ENCODE measurements around the gene ZPBP. TPM values are rescaled to one million over a fixed set of nuclear protein-coding genes. Genes with fewer than 3 reads are reported as not detected.

ZPBP gene, protein sequence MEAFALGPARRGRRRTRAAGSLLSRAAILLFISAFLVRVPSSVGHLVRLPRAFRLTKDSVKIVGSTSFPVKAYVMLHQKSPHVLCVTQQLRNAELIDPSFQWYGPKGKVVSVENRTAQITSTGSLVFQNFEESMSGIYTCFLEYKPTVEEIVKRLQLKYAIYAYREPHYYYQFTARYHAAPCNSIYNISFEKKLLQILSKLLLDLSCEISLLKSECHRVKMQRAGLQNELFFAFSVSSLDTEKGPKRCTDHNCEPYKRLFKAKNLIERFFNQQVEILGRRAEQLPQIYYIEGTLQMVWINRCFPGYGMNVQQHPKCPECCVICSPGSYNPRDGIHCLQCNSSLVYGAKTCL
- total RNA-seq, result under 1 TPM in 1 of 2 experiments, not detected in 1; 0.22 TPM
- polyA plus RNA-seq, result not detected

DNA sequence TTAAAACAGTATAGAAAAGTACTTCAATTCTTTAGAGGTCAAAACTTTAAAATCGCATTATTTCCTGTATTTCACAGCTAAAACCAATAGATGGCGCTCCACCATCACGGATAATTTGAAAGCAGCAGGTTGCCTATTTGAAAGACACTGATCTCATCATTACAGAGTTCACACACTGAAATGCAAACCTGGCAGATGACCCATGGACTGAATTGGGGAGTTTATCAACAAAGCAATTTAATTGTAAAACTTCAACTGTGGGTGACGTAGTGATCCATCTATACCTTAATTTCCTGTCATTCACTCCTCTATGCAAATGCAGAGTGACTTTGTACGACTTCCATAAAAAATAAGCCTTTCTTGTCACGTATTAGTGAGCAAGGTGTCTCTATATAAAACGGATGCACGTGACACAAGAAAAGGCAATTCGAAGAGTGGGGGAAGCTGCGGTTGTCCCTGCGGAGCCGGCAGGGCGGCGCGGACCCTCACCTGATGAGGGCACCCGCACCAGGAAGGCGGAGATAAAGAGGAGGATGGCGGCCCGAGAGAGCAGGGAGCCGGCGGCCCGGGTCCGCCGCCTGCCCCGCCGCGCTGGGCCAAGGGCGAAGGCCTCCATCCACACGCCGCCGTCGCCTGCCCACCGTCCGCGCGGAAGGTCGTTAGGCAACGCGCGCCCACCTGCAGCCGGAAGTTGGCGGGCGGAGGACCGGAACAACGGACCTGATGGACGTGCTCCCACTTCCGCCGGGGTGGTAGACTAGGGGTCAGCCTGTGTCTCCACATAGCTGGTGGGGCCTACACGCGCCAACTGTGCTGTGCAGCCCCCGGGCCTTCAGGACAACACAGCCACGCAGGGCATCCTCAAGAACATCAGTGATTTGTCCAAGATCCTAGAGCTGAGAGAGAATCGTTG is at the start of gene ZPBP:
Gene ZPBP (minus strand): TSS at position 668 of the 913 bp plus-strand sequence. CDS start 52 bp downstream, at position 616.
- CTCF ChIA-PET, result interaction anchor here (0.8 to 2.8 kb wide), 25 partner anchors 9 to 1070 kb away, joined by 3 to 20 read pairs (median 4); no protein-coding TSS in a partner anchor
- peak in 4 of 5 donors; percentile 25 to 66 (median 60) for DNase-seq
- POLR2A ChIA-PET, result interaction anchor here (0.6 to 1.0 kb wide), 4 partner anchors 24 to 536 kb away, joined by 3 to 6 read pairs (median 3); no protein-coding TSS in a partner anchor
- H3K27ac Mint-ChIP-seq, result peak within 1 kb of the TSS in 6 of 8 donors; percentile 24 to 85 (median 82)
- H3K4me1 Mint-ChIP-seq, result peaks cover 6 to 13% (median 7%) of the 10 kb centered on the region in 3 donors
- H3K9me3 ChIP-seq (ENCODE audit: low read length), result no peaks in the 10 kb centered on the region
- no peak within 1 kb of the TSS for H3K27ac ChIP-seq (ENCODE audit: low read depth, low read length)
- H3K27me3 Mint-ChIP-seq, result peaks cover 0 to under 1% of the 10 kb centered on the region in 2 donors
- no peaks in the 10 kb centered on the region for H3K36me3 ChIP-seq (ENCODE audit: insufficient read depth, low read length)
- H3K9me3 Mint-ChIP-seq, result peaks cover 0 to 5% (median 0%) of the 10 kb centered on the region in 5 donors
- no peaks in the 10 kb centered on the region for H3K4me1 ChIP-seq (ENCODE audit: insufficient read depth, low read length)
- H3K27me3 ChIP-seq (ENCODE audit: insufficient read depth, low read length, poor library complexity, severe bottlenecking), result no peaks in the 10 kb centered on the region
- peak within 1 kb of the TSS; percentile 85 to 94 (median 90) for H3K4me3 Mint-ChIP-seq
- peaks cover 0 to 1% (median 0%) of the 10 kb centered on the region in 3 donors for H3K36me3 Mint-ChIP-seq
- peak within 1 kb of the TSS; percentile 54 for H3K4me3 ChIP-seq (ENCODE audit: low read length)

DNA sequence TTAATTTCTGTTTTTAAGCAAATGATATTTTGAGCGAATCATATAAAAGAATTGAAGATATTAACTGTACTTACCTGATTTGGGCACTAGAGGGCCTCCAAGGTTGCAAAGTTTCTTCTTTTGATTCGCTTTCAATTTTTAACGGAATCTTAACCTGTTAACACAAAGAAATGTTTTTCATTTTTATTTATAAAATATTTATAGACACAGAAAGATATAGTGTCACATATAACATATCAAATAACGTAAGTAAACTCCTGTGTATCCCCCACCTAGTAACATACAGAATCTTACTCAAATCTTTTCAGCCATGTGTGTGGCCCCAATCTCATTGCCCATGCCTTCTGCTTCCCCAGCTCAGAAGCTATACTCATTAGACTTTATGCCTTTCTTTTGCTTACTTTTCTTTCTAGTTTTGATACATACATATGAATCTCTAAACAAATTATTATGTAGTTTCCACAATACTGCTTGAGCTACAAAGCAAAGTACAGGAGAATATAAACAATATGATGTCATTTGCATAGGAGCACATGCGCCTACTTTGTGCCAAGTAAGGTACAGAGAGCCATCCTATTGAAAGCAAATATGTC is 49.5 kb upstream of the ZPBP start:
- H3K27me3 ChIP-seq (ENCODE audit: insufficient read depth, low read length, poor library complexity, severe bottlenecking), result no peaks in the 10 kb centered on the region
- H3K27ac ChIP-seq (ENCODE audit: low read depth, low read length), result no peak overlapping the region
- H3K9me3 Mint-ChIP-seq, result no peaks in the 10 kb centered on the region
- ChIA-PET POLR2A (no interaction called here), CTCF (interaction anchor here (0.7 to 4.9 kb wide), 13 partner anchors 9 to 533 kb away, joined by 3 to 39 read pairs (median 3); no protein-coding TSS in a partner anchor)
- peaks cover 2 to 19% (median 17%) of the 10 kb centered on the region in 3 donors for H3K4me1 Mint-ChIP-seq
- no peak overlapping the region for H3K4me3 ChIP-seq (ENCODE audit: low read length)
- peak overlapping the region in 5 of 8 donors; percentile 22 to 85 (median 64) for H3K27ac Mint-ChIP-seq
- peaks cover 0 to 16% of the 10 kb centered on the region in 2 donors for H3K27me3 Mint-ChIP-seq
- H3K4me1 ChIP-seq (ENCODE audit: insufficient read depth, low read length), result peaks cover 9% of the 10 kb centered on the region
- no peaks in the 10 kb centered on the region for H3K36me3 Mint-ChIP-seq
- H3K4me3 Mint-ChIP-seq, result peak overlapping the region in 5 of 7 donors; percentile 49 to 74 (median 67)
- DNase-seq, result peak in 3 of 5 donors; percentile 15 to 62 (median 45)
- no peaks in the 10 kb centered on the region for H3K36me3 ChIP-seq (ENCODE audit: insufficient read depth, low read length)
- no peaks in the 10 kb centered on the region for H3K9me3 ChIP-seq (ENCODE audit: low read length)

DNA sequence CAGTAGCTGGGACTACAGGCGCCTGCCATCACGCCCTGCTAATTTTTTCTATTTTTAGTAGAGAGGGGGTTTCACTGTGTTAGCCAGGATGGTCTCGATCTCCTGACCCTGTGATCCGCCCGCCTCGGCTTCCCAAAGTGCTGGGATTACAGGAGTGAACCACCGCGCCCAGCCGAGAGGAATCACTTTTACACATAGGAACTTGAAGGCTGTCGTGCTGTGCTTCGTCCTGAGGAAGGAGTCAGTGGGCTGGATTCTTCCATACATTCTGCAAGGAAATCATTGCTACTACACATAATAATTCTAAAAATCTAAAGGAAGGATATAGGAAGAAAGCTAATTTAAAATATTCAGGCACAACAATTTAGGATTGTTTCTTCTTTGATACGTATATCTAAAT is 48.8 kb upstream of the ZPBP start:
- peaks cover 8% of the 10 kb centered on the region for H3K4me1 ChIP-seq (ENCODE audit: insufficient read depth, low read length)
- Mint-ChIP-seq H3K27ac (no peak overlapping the region), H3K4me1 (peaks cover 2 to 19% (median 17%) of the 10 kb centered on the region in 3 donors), H3K4me3 (peak overlapping the region in 1 of 7 donors; percentile 63), H3K27me3 (peaks cover 0 to 19% of the 10 kb centered on the region in 2 donors), H3K9me3 (no peaks in the 10 kb centered on the region), H3K36me3 (no peaks in the 10 kb centered on the region)
- CTCF ChIA-PET, result interaction anchor here (1.2 to 4.9 kb wide), 5 partner anchors 9 to 534 kb away, joined by 3 to 39 read pairs (median 5); no protein-coding TSS in a partner anchor
- H3K27me3 ChIP-seq (ENCODE audit: insufficient read depth, low read length, poor library complexity, severe bottlenecking), result no peaks in the 10 kb centered on the region
- no peak for DNase-seq
- H3K27ac ChIP-seq (ENCODE audit: low read depth, low read length), result no peak overlapping the region
- POLR2A ChIA-PET, result no interaction called here
- H3K9me3 ChIP-seq (ENCODE audit: low read length), result no peaks in the 10 kb centered on the region
- H3K36me3 ChIP-seq (ENCODE audit: insufficient read depth, low read length), result no peaks in the 10 kb centered on the region
- no peak overlapping the region for H3K4me3 ChIP-seq (ENCODE audit: low read length)

DNA sequence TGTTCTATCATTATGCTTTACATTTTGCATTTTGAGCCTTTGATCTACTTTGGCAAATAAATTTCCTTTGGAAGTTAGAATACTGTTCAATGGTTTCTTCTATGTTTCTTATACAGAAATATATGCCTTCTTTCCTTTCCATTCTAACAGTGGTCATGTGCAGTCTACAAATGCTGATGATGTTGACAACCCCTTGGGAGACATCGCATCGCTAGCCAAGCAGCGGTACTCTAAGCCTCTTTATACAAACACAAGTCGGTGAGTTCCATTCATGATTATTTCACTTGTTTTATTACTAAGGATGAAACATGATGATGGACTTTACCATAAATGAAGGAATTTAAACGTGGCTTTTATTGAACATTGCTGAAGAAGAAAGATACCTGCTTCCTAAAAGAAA is 48.1 kb upstream of the ZPBP start:
- POLR2A ChIA-PET, result no interaction called here
- Mint-ChIP-seq H3K27ac (peak overlapping the region in 1 of 8 donors; percentile 67), H3K4me1 (peaks cover 2 to 15% (median 13%) of the 10 kb centered on the region in 3 donors), H3K36me3 (no peaks in the 10 kb centered on the region), H3K9me3 (no peaks in the 10 kb centered on the region), H3K4me3 (no peak overlapping the region), H3K27me3 (peaks cover 0 to 19% of the 10 kb centered on the region in 2 donors)
- peaks cover 4% of the 10 kb centered on the region for H3K4me1 ChIP-seq (ENCODE audit: insufficient read depth, low read length)
- CTCF ChIA-PET, result interaction anchor here (4.9 kb wide), 1 partner anchor 276 kb away, joined by 39 read pairs; no protein-coding TSS in a partner anchor
- no peak for DNase-seq
- H3K4me3 ChIP-seq (ENCODE audit: low read length), result no peak overlapping the region
- no peaks in the 10 kb centered on the region for H3K27me3 ChIP-seq (ENCODE audit: insufficient read depth, low read length, poor library complexity, severe bottlenecking)
- H3K27ac ChIP-seq (ENCODE audit: low read depth, low read length), result no peak overlapping the region
- no peaks in the 10 kb centered on the region for H3K9me3 ChIP-seq (ENCODE audit: low read length)
- H3K36me3 ChIP-seq (ENCODE audit: insufficient read depth, low read length), result no peaks in the 10 kb centered on the region

DNA sequence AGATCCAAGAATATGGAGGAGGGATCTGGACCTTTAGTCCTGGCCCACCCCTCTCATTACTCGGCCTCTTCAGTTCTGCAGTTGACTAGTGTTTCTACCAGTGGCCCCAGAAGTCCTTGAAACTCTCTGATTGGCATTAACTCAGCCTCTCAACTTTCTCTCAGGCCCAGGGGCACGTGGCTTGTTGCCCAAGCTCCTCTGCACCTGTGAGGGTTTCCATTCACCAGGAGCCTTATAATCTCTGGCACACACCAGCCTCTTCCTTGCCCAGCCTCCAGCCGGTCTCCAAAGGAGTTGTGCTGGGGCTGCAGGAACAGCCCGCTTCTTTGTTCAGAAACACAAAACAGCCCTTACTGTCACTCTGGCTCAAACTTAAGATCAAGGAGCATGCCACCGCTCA is 47.6 kb upstream of the ZPBP start:
- Histone ChIP-seq H3K27ac (ENCODE audit: low read depth, low read length) (no peak overlapping the region), H3K9me3 (ENCODE audit: low read length) (no peaks in the 10 kb centered on the region), H3K4me1 (ENCODE audit: insufficient read depth, low read length) (peaks cover 4% of the 10 kb centered on the region), H3K36me3 (ENCODE audit: insufficient read depth, low read length) (no peaks in the 10 kb centered on the region), H3K4me3 (ENCODE audit: low read length) (no peak overlapping the region), H3K27me3 (ENCODE audit: insufficient read depth, low read length, poor library complexity, severe bottlenecking) (no peaks in the 10 kb centered on the region)
- peaks cover 0 to 22% of the 10 kb centered on the region in 2 donors for H3K27me3 Mint-ChIP-seq
- no peaks in the 10 kb centered on the region for H3K9me3 Mint-ChIP-seq
- ChIA-PET CTCF (no interaction called here), POLR2A (no interaction called here)
- no peak overlapping the region for H3K4me3 Mint-ChIP-seq
- H3K4me1 Mint-ChIP-seq, result peaks cover 2 to 11% (median 8%) of the 10 kb centered on the region in 3 donors
- DNase-seq, result no peak
- H3K27ac Mint-ChIP-seq, result no peak overlapping the region
- no peaks in the 10 kb centered on the region for H3K36me3 Mint-ChIP-seq

- Histone ChIP-seq H3K27ac (ENCODE audit: low read depth, low read length) (no peak overlapping the region), H3K9me3 (ENCODE audit: low read length) (no peaks in the 10 kb centered on the region), H3K36me3 (ENCODE audit: insufficient read depth, low read length) (no peaks in the 10 kb centered on the region), H3K27me3 (ENCODE audit: insufficient read depth, low read length, poor library complexity, severe bottlenecking) (no peaks in the 10 kb centered on the region), H3K4me3 (ENCODE audit: low read length) (no peak overlapping the region), H3K4me1 (ENCODE audit: insufficient read depth, low read length) (peaks cover 4% of the 10 kb centered on the region)
- Mint-ChIP-seq H3K4me3 (no peak overlapping the region), H3K27me3 (peaks cover 0 to 22% of the 10 kb centered on the region in 2 donors), H3K36me3 (no peaks in the 10 kb centered on the region), H3K27ac (no peak overlapping the region), H3K4me1 (peaks cover 2 to 7% (median 6%) of the 10 kb centered on the region in 3 donors), H3K9me3 (no peaks in the 10 kb centered on the region)
- CTCF ChIA-PET, result no interaction called here
- POLR2A ChIA-PET, result no interaction called here
- DNase-seq, result no peak
These were observed 45.1 kb upstream of the ZPBP start for GRCh38 chr7:50138101-50138500.

DNA sequence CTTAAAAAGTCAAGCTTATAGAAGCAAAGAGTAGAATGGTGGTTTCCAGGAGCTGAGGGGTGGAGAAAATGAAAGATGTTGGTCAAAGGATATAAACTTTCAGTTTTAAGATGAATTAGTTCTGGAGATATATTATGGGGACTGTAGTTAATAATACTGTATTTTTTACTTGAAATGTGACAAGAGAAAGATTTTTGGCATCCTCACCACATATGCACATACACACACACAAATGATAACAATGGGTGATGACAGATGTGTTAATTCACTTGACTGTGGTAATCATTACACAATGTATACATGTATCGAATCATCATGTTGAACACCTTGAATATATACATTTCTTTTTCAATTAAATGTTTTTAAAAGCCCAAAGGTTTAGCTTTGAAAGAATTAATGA is 32.7 kb upstream of the ZPBP start:
- H3K4me3 Mint-ChIP-seq, result no peak overlapping the region
- no peak for DNase-seq
- no peak overlapping the region for H3K27ac ChIP-seq (ENCODE audit: low read depth, low read length)
- ChIA-PET CTCF (no interaction called here), POLR2A (no interaction called here)
- H3K4me1 ChIP-seq (ENCODE audit: insufficient read depth, low read length), result no peaks in the 10 kb centered on the region
- no peaks in the 10 kb centered on the region for H3K4me1 Mint-ChIP-seq
- H3K36me3 ChIP-seq (ENCODE audit: insufficient read depth, low read length), result no peaks in the 10 kb centered on the region
- peaks cover 2 to 3% of the 10 kb centered on the region in 2 donors for H3K27me3 Mint-ChIP-seq
- no peaks in the 10 kb centered on the region for H3K9me3 ChIP-seq (ENCODE audit: low read length)
- no peak overlapping the region for H3K4me3 ChIP-seq (ENCODE audit: low read length)
- H3K27ac Mint-ChIP-seq, result no peak overlapping the region
- H3K9me3 Mint-ChIP-seq, result no peaks in the 10 kb centered on the region
- H3K36me3 Mint-ChIP-seq, result no peaks in the 10 kb centered on the region
- no peaks in the 10 kb centered on the region for H3K27me3 ChIP-seq (ENCODE audit: insufficient read depth, low read length, poor library complexity, severe bottlenecking)
